ENCODE results near the gene HIBCH. TPM values are rescaled to one million over a fixed set of nuclear protein-coding genes. Genes with fewer than 3 reads are reported as not detected.

The HIBCH gene
- total and polyA plus RNA-seq, 2 donors: 18.7 to 31.3 TPM

GRCh38 chr2:190156530-190157212, 163.0 kb downstream of the HIBCH start:
- Histone ChIP-seq H3K9me3 (ENCODE audit: control insufficient read depth in 2 of 2, insufficient read depth in 1 of 2, low read length in 1 of 2) (no peaks in the 10 kb centered on the region), H3K36me3 (ENCODE audit: control insufficient read depth in 2 of 2, insufficient read depth in 2 of 2, low read length in 1 of 2) (no peaks in the 10 kb centered on the region)
- WGBS: 95% methylated on average over 4 of the region's 4 CpGs

More at GRCh38 chr2:190156530-190157212, 163.0 kb downstream of the HIBCH start:
- H3K4me1 ChIP-seq (ENCODE audit: control insufficient read depth in 2 of 2, insufficient read depth in 2 of 2, low read length in 2 of 2): no peaks in the 10 kb centered on the region
- no peak overlapping the region for H3K27ac ChIP-seq (ENCODE audit: low read depth in 1 of 2, low read length in 1 of 2)
- H3K27me3 ChIP-seq (ENCODE audit: control insufficient read depth in 2 of 2, insufficient read depth in 1 of 2, low read length in 1 of 2): no peaks in the 10 kb centered on the region
- H3K4me3 ChIP-seq (ENCODE audit: low read length in 2 of 2): no peak overlapping the region
- DNase-seq (ENCODE audit: low read depth in 6 of 9, low spot score in 9 of 9): no peak

Other genes with a start within 250 kb of the HIBCH start
- 18.9 TPM for gene INPP1, start 23.8 kb upstream of the HIBCH start, total RNA-seq
- 36.4 TPM for gene INPP1, start 23.8 kb upstream of the HIBCH start, polyA plus RNA-seq
- gene MFSD6, start 88.5 kb upstream of the HIBCH start, total RNA-seq: 11.7 TPM
- gene MFSD6, start 88.5 kb upstream of the HIBCH start, polyA plus RNA-seq: 16.3 TPM
- 10.2 TPM for gene NEMP2, start 214.9 kb upstream of the HIBCH start, total RNA-seq
- 1.9 TPM for gene NEMP2, start 214.9 kb upstream of the HIBCH start, polyA plus RNA-seq